Caco-2 (cell line): Measurements from ENCODE around the gene MGAM2. TPM values are rescaled to one million over a fixed set of nuclear protein-coding genes. Genes with fewer than 3 reads are reported as not detected.

Experiments used
- BruUV-seq: library from RNA; stranded (reverse); fragments of 400-500 nt; replicated peaks from 2 replicates; lab custom pipeline; 2021; lab: Mats Ljungman, UMichigan
- CTCF ChIA-PET: fragments of 300-600 bp; sonication (Branson Sonifier 250); formaldehyde crosslinking; loops from one replicate; lab custom pipeline; 2022; ENCODE audit warnings: antibody characterized with exemption; lab: Charles Lee
- POLR2A ChIA-PET: fragments of 300-600 bp; sonication (Branson Sonifier 250); formaldehyde crosslinking; loops from one replicate; lab custom pipeline; 2022; ENCODE audit warnings: antibody characterized with exemption; lab: Charles Lee
- DNase-seq, 2 experiments: peaks; one replicate each; pipeline versions ENCODE4 v3.0.0 to v3.0.0-alpha.2; 2020 to 2022
- H3K27me3 ChIP-seq: replicated peaks from 2 replicates; pipeline ENCODE4 v1.6.0; 2011; ENCODE audit warnings: low read length; ENCODE audit not compliant: control insufficient read depth, insufficient read depth
- H3K36me3 ChIP-seq: 2 replicates; pipeline ENCODE4 v1.5.1; 2011; ENCODE audit warnings: low read length; ENCODE audit not compliant: control insufficient read depth, insufficient read depth
- H3K4me1 ChIP-seq: fragments of 250-450 bp; sonication (Bioruptor Pico); 2 replicates; pipeline ENCODE4 v1.5.1; 2020; ENCODE audit warnings: mild to moderate bottlenecking
- H3K4me3 ChIP-seq: 2 replicates; pipeline ENCODE4 v1.5.1; 2011; ENCODE audit warnings: low read depth, mild to moderate bottlenecking, control low read depth, low read length
- H3K9me3 ChIP-seq: fragments of 250-450 bp; sonication (Bioruptor Pico); 2 replicates; pipeline ENCODE4 v1.5.1; 2020; ENCODE audit warnings: mild to moderate bottlenecking, moderate library complexity
- H3K27ac Mint-ChIP-seq: one replicate; pipeline ENCODE4 v1.8.0; 2022; ENCODE audit warnings: mixed read lengths; ENCODE audit not compliant: unreplicated experiment
- H3K27me3 Mint-ChIP-seq: one replicate; pipeline ENCODE4 v1.8.0; 2022; ENCODE audit warnings: mixed read lengths; ENCODE audit not compliant: insufficient read depth, unreplicated experiment
- H3K36me3 Mint-ChIP-seq: one replicate; pipeline ENCODE4 v1.8.0; 2022; ENCODE audit warnings: mild to moderate bottlenecking, mixed read lengths; ENCODE audit not compliant: insufficient read depth, unreplicated experiment
- H3K4me1 Mint-ChIP-seq: one replicate; pipeline ENCODE4 v1.8.0; 2022; ENCODE audit warnings: low read depth, mixed read lengths; ENCODE audit not compliant: unreplicated experiment
- H3K4me3 Mint-ChIP-seq: one replicate; pipeline ENCODE4 v1.8.0; 2022; ENCODE audit warnings: mild to moderate bottlenecking, moderate library complexity, mixed read lengths; ENCODE audit not compliant: unreplicated experiment
- H3K9me3 Mint-ChIP-seq: one replicate; pipeline ENCODE4 v1.8.0; 2022; ENCODE audit warnings: mixed read lengths; ENCODE audit not compliant: unreplicated experiment
- intact Hi-C: fragments of 100-400 bp; cut with micrococcal nuclease; formaldehyde crosslinking; loops from one replicate; pipeline ENCODE4 v1.10.0; 2022; ENCODE audit not compliant: unreplicated experiment
- total RNA-seq: library from RNA; stranded (reverse); gene quantifications from 2 replicates; pipeline ENCODE4 v1.2.3, GENCODE V29; 2022
- TF ChIP-seq, protein P1 (sequence below), 2 experiments: fragments of 200-600 bp in 1 of 2; IDR thresholded peaks; 1 replicate in 1 of 2; 2 replicates in 1 of 2; pipeline versions ENCODE4 v1.5.1 to v1.8.0; 2011 to 2022; ENCODE audit warnings: antibody characterized with exemption in 1 of 2, control low read depth in 1 of 2, inconsistent platforms in 1 of 2, low read depth in 1 of 2, low read length in 1 of 2, mild to moderate bottlenecking in 1 of 2, moderate library complexity in 1 of 2; ENCODE audit not compliant: insufficient read depth in 1 of 2, severe bottlenecking in 1 of 2, unreplicated experiment in 1 of 2

MGAM2 gene
- total RNA-seq, 1 experiment from 2014 or later, result 0.70 TPM

DNA sequence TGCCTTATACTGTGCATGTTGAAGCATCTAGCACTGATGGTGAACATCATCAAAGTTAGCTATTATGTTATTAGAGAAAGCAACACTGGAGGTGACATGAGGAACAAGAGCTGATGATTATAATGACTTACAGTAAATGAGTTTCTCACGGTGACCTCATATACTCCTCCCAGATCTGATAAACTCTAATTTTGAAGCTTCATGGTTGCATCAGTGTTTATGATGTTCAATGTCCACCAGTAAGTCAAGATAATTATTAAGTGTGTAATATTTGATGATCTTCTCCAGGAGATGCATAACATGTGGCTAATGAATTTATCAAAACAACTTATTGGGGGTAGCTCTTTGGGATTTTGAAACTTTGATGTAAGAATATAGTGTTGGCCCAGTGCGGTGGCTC lies 27.5 kb downstream of the MGAM2 start:
- Mint-ChIP-seq H3K36me3 (no peaks in the 10 kb centered on the region), H3K4me1 (peaks cover 24% of the 10 kb centered on the region), H3K9me3 (no peaks in the 10 kb centered on the region), H3K27ac (peak overlapping the region; percentile 43), H3K4me3 (no peak overlapping the region), H3K27me3 (no peaks in the 10 kb centered on the region)
- CTCF ChIA-PET, result no interaction called here
- peaks cover 35% of the 10 kb centered on the region for H3K4me1 ChIP-seq
- POLR2A ChIA-PET, result no interaction called here
- TF ChIP-seq, protein P1, sequence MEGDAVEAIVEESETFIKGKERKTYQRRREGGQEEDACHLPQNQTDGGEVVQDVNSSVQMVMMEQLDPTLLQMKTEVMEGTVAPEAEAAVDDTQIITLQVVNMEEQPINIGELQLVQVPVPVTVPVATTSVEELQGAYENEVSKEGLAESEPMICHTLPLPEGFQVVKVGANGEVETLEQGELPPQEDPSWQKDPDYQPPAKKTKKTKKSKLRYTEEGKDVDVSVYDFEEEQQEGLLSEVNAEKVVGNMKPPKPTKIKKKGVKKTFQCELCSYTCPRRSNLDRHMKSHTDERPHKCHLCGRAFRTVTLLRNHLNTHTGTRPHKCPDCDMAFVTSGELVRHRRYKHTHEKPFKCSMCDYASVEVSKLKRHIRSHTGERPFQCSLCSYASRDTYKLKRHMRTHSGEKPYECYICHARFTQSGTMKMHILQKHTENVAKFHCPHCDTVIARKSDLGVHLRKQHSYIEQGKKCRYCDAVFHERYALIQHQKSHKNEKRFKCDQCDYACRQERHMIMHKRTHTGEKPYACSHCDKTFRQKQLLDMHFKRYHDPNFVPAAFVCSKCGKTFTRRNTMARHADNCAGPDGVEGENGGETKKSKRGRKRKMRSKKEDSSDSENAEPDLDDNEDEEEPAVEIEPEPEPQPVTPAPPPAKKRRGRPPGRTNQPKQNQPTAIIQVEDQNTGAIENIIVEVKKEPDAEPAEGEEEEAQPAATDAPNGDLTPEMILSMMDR (IDR thresholded peaks at IDR 0.05; ENCODE audit: insufficient read depth in 1 of 2, low read depth in 1 of 2, low read length in 1 of 2, severe bottlenecking in 1 of 2, unreplicated experiment in 1 of 2), result no peak
- no peak overlapping the region for H3K4me3 ChIP-seq
- no peaks in the 10 kb centered on the region for H3K36me3 ChIP-seq
- intact Hi-C loops, result loop anchor here (2.0 kb wide), 1 partner anchor 34 kb away; no protein-coding TSS in a partner anchor
- no peaks in the 10 kb centered on the region for H3K9me3 ChIP-seq
- H3K27me3 ChIP-seq, result no peaks in the 10 kb centered on the region
- BruUV-seq, result no TSS peak
- DNase-seq, result no peak

DNA sequence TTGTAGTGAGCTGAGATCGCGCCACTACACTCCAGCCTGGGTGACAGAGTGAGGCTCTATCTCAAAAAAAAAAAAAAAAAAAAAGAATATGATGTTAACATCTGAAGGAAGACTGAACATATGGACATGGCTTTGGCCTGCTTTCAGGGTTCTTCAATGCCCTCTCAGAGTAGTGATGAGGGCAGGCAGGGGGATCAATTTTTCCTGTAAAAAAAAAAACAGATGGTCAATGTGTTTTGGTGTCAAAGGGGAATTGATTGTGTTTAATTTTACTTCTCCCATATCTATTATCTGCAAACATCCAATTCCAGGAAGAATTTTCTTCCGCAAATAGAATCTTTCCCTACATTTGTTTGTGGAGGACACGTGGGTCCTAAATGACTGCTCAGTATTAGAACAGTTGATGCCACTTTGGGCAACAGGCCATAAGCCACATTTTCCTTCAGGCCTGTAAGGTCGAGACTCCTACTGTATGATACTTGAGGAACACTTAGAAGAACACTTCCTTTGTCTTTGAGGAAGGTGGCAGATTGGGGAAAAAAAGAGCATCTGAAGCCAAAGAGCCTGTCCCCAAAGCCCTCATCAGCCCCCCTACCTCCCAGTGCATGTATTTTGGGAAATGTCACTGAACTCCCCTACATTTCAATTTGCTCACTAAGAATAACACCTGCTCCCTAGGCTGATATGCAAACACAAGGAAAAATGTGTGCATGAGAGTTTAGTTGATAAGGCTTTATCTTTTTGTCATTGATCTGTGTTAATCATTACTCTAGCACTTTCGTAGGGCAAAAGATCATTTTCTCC lies 28.3 kb downstream of the MGAM2 start:
- H3K36me3 ChIP-seq, result no peaks in the 10 kb centered on the region
- H3K9me3 ChIP-seq, result no peaks in the 10 kb centered on the region
- Mint-ChIP-seq H3K27ac (peak overlapping the region; percentile 43), H3K4me3 (peak overlapping the region; percentile 17), H3K4me1 (peaks cover 22% of the 10 kb centered on the region), H3K9me3 (no peaks in the 10 kb centered on the region), H3K36me3 (no peaks in the 10 kb centered on the region), H3K27me3 (no peaks in the 10 kb centered on the region)
- H3K4me3 ChIP-seq, result no peak overlapping the region
- DNase-seq, result peak; percentile 21 to 45
- TF ChIP-seq, protein P1 (IDR thresholded peaks at IDR 0.05; ENCODE audit: insufficient read depth in 1 of 2, low read depth in 1 of 2, low read length in 1 of 2, severe bottlenecking in 1 of 2, unreplicated experiment in 1 of 2), result no peak
- H3K27me3 ChIP-seq, result no peaks in the 10 kb centered on the region
- ChIA-PET CTCF (interaction anchor here (0.7 to 0.9 kb wide), 2 partner anchors 163 to 165 kb away, joined by 3 read pairs; no protein-coding TSS in a partner anchor), POLR2A (no interaction called here)
- intact Hi-C loops, result loop anchor here (1.0 to 2.0 kb wide), 2 partner anchors 19 to 35 kb away; no protein-coding TSS in a partner anchor
- peaks cover 40% of the 10 kb centered on the region for H3K4me1 ChIP-seq
- BruUV-seq, result no TSS peak

DNA sequence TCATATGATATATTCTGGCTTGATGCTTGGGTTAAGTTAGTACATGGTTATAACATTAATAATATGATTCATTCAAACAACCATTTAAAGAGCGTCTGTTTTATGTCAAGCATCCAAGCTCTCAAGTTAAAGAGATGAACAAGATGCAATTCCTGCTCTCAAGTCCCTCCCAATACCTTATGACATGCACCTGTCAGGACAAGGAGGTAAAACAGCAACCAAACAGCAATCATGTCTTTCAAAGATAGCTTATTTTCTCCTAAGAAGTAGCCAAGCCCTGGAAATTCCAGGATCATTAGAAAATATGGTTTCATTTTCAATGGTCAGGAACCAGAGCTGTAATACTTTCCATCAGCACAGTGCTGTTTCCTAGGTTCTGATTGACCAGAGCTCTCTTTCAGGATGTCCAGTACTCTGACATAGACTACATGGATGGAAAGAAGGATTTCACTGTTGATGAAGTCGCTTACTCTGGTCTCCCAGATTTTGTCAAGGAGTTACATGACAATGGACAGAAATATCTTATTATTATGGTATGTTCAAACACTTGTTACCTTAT lies 29.0 kb downstream of the MGAM2 start:
- Mint-ChIP-seq H3K27me3 (no peaks in the 10 kb centered on the region), H3K27ac (peak overlapping the region; percentile 43), H3K36me3 (no peaks in the 10 kb centered on the region), H3K4me3 (peak overlapping the region; percentile 17), H3K4me1 (peaks cover 22% of the 10 kb centered on the region), H3K9me3 (no peaks in the 10 kb centered on the region)
- no peak for DNase-seq
- CTCF ChIA-PET, result interaction anchor here (0.7 to 0.9 kb wide), 2 partner anchors 164 to 166 kb away, joined by 3 read pairs; no protein-coding TSS in a partner anchor
- no TSS peak for BruUV-seq
- H3K27me3 ChIP-seq, result no peaks in the 10 kb centered on the region
- intact Hi-C loops, result loop anchor here (1.0 kb wide), 1 partner anchor 20 kb away; no protein-coding TSS in a partner anchor
- TF ChIP-seq, protein P1 (IDR thresholded peaks at IDR 0.05; ENCODE audit: insufficient read depth in 1 of 2, low read depth in 1 of 2, low read length in 1 of 2, severe bottlenecking in 1 of 2, unreplicated experiment in 1 of 2), result no peak
- no peak overlapping the region for H3K4me3 ChIP-seq
- peaks cover 37% of the 10 kb centered on the region for H3K4me1 ChIP-seq
- POLR2A ChIA-PET, result no interaction called here
- no peaks in the 10 kb centered on the region for H3K9me3 ChIP-seq
- no peaks in the 10 kb centered on the region for H3K36me3 ChIP-seq
